Upper lobe of left lung (tissue), 4 donors: ENCODE results near the gene IGFLR1.

Experiments used
- CTCF ChIP-seq, 6 experiments: fragments of 450-650 bp in 4 of 6; fragments of 200-600 bp in 2 of 6; sonication (generic) in 2 of 6; IDR thresholded peaks; one replicate each; pipeline ENCODE4 v1.5.1; 2016 to 2019; ENCODE audit warnings: antibody characterized with exemption in 6 of 6
- POLR2A ChIP-seq, 4 donors: fragments of 450-650 bp; IDR thresholded peaks; one replicate each; pipeline ENCODE4 v1.5.1; 2016 to 2017; ENCODE audit warnings: antibody characterized with exemption in 4 of 4, mild to moderate bottlenecking in 2 of 4
- POLR2AphosphoS5 ChIP-seq, 2 donors: sonication (generic); formaldehyde crosslinking; IDR thresholded peaks; one replicate each; pipeline ENCODE4 v1.5.1; 2017; ENCODE audit warnings: antibody characterized with exemption in 2 of 2

- no peak for TF ChIP-seq CTCF (IDR thresholded peaks at IDR 0.05)
- TF ChIP-seq POLR2A (IDR thresholded peaks at IDR 0.05), result no peak
- TF ChIP-seq POLR2AphosphoS5 (IDR thresholded peaks at IDR 0.05), result no peak
Observed at GRCh38 chr19:35729021-35729420, 13.2 kb downstream of the IGFLR1 start.
